GM18951 (cell line): ENCODE measurements around the gene EML6.

Experiments used
- POLR2A ChIP-seq: IDR thresholded peaks from 4 replicates; pipeline ENCODE4 v1.6.1; 2011; ENCODE audit warnings: mild to moderate bottlenecking; ENCODE audit not compliant: insufficient read length, insufficient read depth; ENCODE audit errors: extremely low read depth
- in situ Hi-C: fragments of 300-500 bp; cut with MboI; formaldehyde crosslinking; loops from one replicate; pipeline ENCODE4 v1.12.0; 2022; ENCODE audit warnings: low sequenced_read_pairs, mixed read lengths, inconsistent platforms; ENCODE audit not compliant: unreplicated experiment

The EML6 gene

DNA sequence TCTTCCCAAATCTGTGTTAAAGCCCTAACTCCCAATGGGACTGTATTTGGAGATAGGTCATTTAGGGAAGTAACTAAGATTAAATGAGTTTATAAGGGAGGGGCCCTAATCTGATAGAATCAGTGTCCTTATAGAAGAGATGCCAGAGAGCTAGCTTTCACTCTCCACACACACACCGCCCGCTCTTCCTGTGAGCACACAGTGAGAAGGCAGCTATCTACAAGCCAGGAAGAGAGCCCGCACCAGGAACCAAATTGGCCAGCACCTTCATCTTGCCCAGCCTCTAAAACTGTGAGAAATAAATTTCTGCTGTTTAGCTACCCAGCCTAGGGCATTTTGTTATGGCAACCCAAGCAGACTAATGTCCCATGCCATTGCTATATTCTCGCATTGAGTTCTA lies 201.6 kb downstream of the EML6 start:
- in situ Hi-C loops = no loop called here
- no peak for TF ChIP-seq POLR2A

DNA sequence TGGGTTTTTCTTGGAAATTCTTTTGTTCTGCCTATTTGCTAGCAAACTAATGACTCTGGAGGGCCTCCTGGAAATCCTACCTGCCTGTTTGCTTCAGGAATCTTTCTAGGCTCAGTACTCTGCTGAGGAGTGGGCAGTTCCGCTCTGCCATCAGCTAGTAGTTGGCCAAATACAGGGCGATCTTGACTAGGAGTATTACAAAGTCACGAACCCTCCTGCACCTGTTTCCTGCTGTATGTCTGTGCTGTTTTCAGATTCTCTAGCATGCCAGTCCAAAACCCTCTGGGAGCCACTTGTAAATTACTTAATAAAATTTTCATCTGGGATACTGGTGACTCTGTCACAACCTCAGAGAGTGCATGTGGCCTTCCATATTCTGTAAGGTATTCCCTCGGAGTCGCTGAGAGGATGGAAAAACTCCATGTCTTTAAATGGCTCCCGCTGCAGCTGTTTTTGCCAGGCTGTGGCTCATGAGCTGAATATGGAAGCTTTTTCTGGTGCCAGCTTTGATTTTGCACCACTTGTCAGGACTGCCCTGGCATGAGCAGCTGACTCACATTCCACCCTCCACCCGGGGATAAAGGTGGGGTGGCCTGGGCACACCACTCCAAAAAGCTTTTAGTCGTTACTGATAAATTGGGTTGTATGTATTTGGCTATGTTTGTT lies 203.8 kb downstream of the EML6 start:
- in situ Hi-C loops = no loop called here
- TF ChIP-seq POLR2A = no peak

DNA sequence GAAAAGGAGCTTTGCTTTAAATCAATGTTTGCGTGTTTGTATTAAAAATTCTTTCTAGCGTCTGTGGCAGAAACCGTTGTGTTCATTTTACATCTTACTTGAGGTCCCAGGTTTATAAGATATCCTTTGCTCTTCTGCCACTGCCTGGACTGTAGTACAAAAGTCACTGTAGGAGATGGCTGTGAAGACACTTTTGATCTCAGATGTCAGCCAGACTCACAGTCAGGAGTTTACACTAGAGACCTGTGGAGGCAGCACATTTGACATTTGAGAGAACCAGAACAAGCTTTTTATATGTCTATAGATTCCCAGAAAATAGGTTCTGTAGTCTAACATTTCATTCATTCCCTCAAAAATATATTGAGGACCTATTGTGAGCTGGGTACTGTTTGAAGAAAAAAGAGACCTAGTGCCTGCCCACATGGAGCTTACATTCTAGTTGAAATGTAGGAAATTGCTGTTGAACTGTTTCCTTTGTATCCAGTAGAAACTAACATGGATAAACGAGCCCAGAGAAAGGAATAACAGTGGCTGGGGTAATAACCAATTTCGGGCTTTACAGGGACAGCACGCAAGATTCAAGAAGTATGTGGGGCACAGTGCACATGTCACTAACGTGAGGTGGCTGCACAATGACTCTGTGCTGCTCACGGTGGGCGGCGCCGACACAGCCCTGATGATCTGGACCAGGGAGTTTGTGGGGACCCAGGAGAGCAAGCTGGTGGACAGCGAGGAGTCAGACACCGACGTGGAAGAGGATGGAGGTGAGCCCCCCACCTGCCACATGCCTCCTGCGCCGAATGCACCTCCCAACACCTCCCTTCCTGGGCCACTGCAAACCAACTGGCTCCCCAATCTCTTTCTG lies 204.5 kb downstream of the EML6 start:
- TF ChIP-seq POLR2A = no peak
- in situ Hi-C loops = no loop called here

DNA sequence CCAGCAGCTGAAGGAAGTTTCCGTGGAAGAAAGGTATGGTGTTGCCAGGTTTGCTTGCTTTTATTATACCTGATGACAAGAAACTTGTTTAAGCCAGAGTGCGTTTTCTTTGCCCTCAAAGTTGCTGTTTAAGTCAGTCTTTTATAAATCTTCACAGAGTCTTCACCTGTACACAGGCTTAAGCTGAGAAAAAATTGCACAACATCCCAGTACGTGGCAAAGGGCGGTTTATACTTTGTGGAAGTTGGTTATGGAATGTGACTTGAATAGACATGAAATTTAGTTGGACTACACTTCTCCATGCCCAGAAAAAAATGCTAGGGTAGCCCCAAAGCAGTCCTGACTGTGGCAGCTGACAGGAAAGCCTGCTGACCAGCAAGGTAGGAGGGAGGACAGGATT lies 205.3 kb downstream of the EML6 start:
- in situ Hi-C loops = no loop called here
- no peak for TF ChIP-seq POLR2A

GRCh38 chr2:54931473-54931872 lies 208.0 kb downstream of the EML6 start:
- TF ChIP-seq POLR2A = no peak
- in situ Hi-C loops = no loop called here

DNA sequence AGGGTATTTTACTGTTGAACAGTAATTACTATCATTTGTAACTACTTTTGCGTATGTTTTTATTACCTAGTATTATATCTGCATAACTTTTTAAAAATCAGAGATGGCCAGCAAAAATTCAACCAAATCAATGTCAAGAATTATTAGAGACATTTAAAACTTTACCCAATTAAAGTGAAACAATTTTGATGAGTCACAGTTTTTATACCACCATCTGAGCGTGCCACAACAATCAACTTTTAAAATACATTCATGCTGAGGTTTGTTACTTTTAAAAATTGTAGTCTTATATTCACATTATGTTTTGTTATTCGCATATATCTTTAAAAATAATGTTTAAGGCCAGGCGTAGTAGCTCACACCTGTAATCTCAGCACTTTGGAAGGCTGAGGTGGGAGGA lies 211.9 kb downstream of the EML6 start:
- no peak for TF ChIP-seq POLR2A
- in situ Hi-C loops = no loop called here

DNA sequence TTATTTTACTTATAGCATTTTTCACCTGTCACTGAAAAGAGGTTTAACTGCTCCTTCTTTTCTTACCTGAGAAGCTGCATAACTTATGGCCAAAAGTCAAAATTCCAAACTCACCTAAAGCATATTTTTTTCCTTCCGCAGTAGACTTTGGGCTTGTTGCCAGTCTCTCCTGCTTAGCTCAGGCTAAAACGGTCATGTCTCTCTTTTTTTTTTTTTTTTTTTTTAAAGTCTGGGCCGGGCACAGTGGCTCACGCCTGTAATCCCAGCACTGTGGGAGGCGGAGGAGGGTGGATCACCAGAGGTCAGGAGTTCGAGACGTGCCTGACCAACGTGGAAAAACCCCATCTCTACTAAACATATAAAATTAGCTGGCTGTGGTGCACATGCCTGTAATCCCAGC lies 213.3 kb downstream of the EML6 start:
- in situ Hi-C loops = no loop called here

DNA sequence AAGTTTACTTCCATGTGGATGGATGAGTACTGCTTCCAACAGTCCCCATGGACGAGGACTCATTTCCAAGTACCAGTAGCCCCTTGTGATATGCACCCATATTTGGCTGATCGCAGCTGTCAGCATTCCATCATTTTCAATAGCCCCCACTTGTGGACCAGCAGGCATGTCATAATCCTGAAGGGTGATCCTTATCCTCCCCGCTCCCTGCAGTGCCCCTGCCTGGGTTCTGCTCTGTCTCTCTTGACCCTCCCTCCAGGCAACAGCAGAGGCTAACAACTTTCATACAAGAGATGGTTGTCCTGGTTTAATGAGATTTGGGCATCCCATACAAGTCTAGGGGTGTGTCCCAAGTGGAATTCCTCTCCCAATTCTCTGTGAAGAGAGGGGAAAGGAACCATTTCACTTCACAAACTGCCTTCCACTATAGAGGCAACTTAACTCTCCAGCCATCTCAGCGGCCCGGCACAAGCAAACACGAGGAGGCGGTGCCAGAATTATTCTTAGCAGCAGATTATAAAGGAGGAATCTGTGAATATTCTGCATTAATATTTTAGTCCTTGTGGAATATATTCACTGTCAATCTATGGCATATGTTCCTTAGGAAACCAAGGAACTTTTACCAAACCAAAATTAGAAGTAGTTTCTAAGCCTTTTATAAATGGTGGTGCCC lies 216.1 kb downstream of the EML6 start:
- in situ Hi-C loops = no loop called here
- TF ChIP-seq POLR2A = no peak

More for the DNA sequence above, 213.3 kb downstream of the EML6 start:
- no peak for TF ChIP-seq POLR2A

- no peak for TF ChIP-seq POLR2A
- in situ Hi-C loops = no loop called here
These were observed 217.3 kb downstream of the EML6 start for GRCh38 chr2:54940723-54941122.

DNA sequence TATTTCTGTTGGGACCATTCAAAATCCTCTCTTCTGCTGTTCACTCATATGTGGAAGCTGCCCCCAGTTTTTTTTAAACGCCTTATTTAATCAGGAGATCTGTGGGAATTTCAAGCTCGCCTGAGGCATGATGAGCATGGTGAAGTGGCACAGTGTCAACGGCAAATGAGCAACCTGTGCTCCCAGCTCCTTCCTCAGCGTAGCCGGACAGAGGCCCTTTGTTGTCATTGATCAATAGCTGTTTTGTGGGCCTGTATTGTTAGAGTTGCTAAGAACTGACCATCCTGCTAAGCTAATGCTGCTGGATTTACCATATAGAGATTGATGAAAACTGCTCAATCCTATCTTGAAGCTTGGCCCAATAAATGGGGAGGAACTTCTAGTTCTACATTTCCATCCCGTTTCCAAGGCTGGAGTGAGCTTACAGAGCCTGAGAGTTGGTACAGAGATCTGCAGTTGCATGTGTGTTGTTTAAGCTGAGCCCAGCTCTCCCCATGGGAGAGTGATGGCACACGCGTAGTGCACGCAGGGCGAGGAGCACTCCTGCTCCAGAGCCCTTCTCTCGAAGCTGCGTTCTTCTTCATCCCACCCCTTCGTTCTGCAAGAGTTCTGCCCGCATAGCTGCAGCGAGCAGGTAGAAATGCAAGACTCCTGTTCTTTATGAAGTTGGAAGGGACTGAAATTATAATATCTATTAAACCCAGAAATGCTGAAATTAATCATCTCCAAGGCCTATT lies 218.0 kb downstream of the EML6 start:
- TF ChIP-seq POLR2A = no peak

DNA sequence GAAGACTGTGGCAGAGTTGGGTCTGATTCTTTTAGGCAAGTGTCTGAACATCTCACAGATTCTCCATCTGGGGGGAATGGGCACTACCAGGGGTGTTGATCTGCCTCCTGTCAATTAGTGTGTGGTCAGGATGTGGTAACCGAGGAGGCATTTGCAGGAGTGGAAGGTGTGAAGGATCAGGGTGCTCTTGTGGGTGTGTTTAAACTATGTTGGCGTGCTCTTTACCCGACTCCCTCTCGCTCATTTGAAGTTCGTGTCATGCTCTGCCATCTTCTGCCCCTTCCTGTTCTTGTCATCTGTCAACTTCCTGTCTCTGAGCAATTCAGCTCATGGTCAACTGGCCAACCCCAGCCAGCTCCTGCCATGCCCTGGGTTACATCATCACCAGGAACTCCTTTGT lies 218.9 kb downstream of the EML6 start:
- in situ Hi-C loops = no loop called here

More for the DNA sequence above, 218.0 kb downstream of the EML6 start:
- in situ Hi-C loops = no loop called here

GRCh38 chr2:54944724-54945326 lies 221.4 kb downstream of the EML6 start:
- no peak for TF ChIP-seq POLR2A
- in situ Hi-C loops = no loop called here

More for the DNA sequence above, 218.9 kb downstream of the EML6 start:
- TF ChIP-seq POLR2A = no peak
